Endometrial microvascular endothelial cells (primary cell): ENCODE results near the gene MAPKBP1. TPM values are rescaled to one million over a fixed set of nuclear protein-coding genes. Genes with fewer than 3 reads are reported as not detected.

ENCODE experiments used
- in situ Hi-C: cut with HindIII; loops from 2 replicates; pipeline ENCODE4 v1.10.0; 2017; ENCODE audit warnings: low sequenced_read_pairs, low pct_unique_long_range_greater_than_20kb; ENCODE audit errors: inconsistent ontology term
- total RNA-seq: library from RNA; depleted of rRNA; stranded (reverse); fragments of >200 nt; gene quantifications from one replicate; pipeline ENCODE4 v1.2.3, GENCODE V29; 2015; ENCODE audit errors: inconsistent ontology term

The MAPKBP1 gene
- total RNA-seq, 1 donor from 2014 or later = 22.2 TPM

DNA sequence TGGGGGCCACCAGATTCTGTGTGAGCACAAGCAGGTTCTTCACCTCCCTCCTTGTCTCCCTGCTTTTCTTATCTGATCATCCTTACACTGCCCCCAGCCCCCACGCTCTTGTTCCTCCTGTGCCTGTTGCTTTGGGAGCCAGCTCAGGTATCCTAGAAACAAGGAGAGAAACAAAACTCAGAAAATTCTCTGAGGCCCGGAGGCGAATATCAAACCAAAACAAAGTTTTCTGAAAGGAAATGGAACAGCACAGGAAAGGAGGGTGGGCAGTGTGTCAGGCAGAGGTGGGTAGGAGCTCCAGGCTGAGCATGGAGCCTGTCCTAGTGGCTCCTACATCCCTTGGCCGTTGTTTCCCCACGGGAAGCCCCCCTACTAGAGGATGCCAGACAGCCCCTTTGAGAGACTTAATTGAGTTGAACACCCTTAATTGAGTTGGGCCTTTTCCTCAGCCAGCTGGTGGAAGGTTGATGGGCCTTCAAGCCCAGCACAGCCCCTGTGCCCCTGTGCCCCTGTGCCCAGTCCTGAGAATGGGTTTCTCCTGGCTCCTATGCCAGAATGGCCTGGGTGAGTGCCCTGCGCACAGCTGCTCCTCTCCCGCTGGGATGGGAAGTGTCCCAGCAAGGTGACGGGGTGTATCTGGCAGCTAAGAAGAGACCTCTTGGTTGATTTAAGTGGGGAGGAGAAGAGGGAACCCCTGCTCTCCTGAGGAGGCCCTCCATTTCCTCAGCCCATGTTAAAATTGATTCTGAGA, 30.8 kb downstream of the MAPKBP1 start:
- in situ Hi-C loops = no loop called here

GRCh38 chr15:41805711-41806110, 31.4 kb downstream of the MAPKBP1 start:
- in situ Hi-C loops = no loop called here

DNA sequence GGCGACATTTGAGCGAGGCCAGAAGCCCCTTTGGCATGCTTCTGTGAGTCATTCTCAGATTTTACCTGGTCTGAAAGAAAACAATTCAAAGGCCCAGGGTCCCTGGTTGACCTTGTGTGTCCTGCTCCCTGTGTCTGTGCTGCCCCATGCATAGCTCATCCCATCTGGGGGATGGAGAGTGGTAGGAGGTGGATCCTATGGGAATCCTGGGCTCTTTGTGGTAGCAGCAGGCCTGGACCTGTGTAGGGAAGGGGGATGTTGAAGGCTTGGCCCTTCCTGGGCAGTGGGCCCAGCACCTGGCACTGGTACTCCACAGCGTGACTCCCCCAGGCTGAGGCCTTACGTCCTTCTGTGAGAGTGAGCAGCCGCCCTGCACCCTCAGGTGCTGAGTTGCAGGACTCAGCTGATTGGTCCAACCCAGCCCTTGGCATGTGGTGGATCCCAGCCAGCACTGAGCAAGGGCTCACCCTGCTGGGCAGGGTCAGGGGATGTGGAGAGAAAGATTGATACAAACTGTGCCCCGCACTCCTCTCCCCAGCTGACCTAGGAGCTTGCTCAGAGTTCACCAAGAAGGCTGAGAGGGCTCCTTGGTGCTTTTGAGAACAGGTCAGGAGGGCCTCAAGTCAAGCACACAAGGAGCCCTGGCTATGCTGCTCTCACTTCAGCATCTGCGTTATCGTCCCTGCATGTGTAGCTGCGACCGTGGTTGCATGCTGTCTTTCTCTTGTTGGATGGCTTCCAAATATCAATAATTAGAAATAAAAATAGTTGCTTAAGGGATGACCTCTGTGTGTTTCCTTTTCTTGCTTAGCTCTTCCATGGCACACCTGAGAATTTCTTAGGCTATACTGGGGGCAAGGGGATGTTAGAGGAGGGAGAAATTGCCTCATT, 32.3 kb downstream of the MAPKBP1 start:
- in situ Hi-C loops = no loop called here

- in situ Hi-C loops = no loop called here
Observed at GRCh38 chr15:41809121-41809520, 34.8 kb downstream of the MAPKBP1 start.

DNA sequence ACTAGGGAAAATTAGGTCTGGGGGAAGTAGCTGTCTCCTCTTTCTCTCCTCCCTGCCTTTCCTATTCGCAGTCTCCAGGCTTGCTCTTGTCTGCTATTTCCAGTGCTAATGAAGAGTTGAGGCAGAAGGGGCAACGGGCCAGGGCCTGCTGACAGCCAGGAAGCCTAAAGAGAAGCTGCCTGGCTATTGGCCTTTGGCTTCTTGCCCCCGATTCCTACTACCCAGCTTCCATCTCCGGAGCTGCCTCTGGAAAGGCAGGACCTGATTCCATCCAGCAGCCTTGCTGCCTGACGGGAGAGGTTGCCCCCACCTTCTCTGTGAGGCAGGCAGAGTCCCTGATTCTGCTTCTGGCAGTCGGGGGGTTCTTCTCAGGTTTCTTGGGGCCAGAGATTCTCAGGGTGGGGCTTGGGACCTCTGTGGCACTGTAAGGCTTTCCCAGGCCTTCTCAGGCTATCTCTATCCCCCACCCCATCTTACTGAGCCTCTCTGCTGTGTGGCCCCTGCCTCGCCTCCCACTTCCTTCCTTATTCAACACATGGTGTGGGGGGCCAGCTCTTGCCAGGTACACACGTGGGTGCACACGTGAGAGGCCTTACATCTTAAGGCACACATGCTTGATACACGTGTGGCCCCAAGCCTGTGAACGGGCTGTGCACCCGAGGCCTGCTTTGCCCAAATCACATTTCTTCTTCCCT, 35.4 kb downstream of the MAPKBP1 start:
- in situ Hi-C loops = no loop called here

- in situ Hi-C loops = no loop called here
Observed at GRCh38 chr15:41810651-41811431, 36.6 kb downstream of the MAPKBP1 start.

DNA sequence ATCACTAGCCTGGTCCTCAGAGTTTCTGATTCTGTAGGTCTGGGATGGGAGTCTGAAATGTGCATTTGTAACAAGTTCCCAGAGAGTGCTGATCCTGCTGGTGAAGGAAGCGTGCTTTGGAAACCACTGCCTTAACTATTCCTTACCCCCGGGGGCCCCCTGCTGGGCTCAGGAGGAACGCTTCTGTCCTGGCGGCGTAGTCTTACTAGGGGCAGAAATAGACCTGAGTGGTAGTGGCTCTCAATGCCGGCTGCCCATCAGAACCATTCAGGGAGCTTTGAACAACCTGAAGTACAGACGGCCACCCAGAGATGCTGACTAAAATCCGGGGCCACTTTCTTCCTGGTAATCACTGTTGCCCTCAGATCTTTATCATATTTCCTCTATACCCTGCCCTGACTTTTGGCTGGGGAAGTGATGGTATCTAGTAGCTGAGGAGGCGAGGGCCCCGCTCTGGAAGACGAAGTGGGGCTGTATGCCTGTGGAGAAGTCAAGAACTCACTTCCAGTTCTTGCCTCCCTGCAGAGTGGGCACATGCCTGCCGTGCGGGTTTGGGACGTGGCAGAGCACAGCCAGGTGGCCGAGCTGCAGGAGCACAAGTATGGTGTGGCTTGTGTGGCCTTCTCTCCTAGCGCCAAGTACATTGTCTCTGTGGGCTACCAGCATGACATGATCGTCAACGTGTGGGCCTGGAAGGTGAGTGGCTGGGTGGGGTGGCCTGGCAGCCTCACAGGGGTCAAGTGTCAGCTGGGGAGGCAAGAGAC, 37.3 kb downstream of the MAPKBP1 start:
- in situ Hi-C loops = no loop called here

- in situ Hi-C loops = no loop called here
Observed at GRCh38 chr15:41812820-41813375, 38.6 kb downstream of the MAPKBP1 start.

DNA sequence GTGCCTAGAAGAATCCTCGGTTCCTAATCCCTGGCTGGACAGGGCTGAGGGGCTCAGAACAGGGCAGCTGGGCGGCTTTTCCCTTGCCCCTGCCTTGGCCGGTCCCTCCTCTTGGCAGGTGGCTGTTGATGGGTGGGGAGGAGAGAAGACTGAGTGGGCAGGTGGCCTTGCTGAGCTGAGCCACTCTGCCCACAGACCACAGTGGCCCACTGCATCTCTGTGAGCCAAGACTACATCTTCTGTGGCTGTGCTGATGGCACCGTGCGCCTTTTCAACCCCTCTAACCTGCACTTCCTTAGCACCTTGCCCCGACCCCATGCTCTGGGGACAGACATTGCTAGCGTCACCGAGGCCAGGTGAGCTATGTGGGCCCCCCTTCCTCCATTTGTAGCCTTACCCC, 39.1 kb downstream of the MAPKBP1 start:
- in situ Hi-C loops = no loop called here

DNA sequence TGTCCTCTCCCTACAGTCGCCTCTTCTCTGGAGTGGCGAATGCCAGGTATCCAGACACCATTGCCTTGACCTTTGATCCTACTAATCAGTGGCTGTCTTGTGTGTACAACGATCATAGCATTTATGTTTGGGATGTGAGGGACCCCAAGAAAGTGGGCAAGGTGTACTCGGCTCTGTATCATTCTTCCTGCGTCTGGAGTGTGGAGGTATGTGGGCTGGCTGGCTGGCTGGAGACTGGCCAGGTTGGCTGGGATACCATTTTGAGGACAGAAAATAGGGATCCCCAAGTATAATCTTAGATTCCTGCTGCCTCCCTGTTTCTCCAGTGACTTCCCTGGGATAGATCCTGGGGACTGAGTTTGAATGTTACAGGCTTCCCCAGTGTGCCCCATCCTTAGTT, 40.2 kb downstream of the MAPKBP1 start:
- in situ Hi-C loops = no loop called here

GRCh38 chr15:41816788-41817187, 42.5 kb downstream of the MAPKBP1 start:
- in situ Hi-C loops = no loop called here

DNA sequence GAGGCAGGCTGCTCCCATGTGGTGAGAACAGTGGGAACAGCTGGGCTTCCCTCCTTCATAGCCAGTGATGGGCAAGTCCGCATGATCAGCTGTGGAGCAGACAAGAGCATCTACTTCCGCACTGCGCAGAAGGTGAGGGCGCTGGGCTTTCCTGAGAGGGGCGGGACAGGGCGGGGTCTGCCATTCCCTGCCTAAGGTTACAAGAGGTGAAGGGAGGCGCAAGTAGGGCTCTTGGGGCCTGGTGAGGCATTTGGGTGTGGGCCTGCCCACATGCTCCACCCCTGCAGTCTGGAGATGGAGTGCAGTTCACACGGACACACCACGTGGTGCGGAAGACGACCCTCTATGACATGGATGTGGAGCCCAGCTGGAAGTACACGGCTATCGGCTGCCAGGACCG, 43.0 kb downstream of the MAPKBP1 start:
- in situ Hi-C loops = no loop called here

DNA sequence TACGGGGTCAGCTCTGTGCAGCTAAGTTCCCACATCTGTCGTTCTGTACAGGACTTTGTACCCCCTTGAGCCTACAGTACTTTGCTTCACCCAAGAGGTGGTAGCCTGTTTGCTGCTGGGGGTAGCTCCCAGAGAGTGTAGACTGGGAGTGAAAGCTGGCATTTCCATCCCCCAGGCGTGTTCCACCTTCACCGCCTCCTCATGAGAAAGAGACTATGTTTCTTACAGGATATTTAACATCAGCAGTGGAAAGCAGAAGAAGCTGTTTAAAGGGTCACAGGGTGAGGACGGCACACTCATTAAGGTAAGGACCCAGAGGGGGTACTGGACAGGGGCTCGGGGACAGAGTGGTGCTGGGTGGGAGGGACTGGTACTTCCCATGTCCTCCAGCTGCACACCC, 43.5 kb downstream of the MAPKBP1 start:
- in situ Hi-C loops = no loop called here

- in situ Hi-C loops = no loop called here
Observed at GRCh38 chr15:41819455-41820050, 45.3 kb downstream of the MAPKBP1 start.

DNA sequence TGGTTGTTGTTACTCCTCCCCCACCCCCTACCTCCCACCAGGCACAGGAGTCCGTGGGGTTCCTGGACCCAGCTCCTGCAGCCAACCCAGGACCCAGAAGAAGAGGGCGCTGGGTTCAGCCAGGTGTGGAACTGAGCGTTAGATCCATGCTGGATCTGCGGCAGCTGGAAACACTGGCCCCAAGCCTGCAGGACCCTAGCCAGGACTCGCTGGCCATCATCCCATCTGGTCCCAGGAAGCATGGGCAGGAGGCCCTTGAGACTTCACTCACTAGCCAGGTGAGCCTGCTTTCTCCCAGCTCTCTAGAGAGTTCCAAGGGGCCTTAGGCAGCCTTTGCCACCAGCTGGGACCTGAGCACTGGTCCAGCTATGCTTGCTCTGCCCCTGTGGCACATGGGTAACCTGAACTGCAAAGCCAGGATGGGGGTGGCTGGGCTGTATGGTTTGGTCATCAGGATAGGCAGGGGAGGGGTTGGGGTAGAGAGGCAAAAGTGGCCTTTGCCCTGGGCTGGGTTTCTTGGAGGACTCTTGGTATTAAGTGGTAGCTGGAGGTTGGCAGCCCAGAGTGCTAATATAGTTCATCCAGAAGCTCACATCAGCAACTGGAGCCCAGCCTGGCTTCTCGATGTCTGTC, 46.6 kb downstream of the MAPKBP1 start:
- in situ Hi-C loops = no loop called here

GRCh38 chr15:41821831-41822230, 47.5 kb downstream of the MAPKBP1 start:
- in situ Hi-C loops = no loop called here

GRCh38 chr15:41822471-41822870, 48.2 kb downstream of the MAPKBP1 start:
- in situ Hi-C loops = no loop called here
